BE2C (cell line): ENCODE measurements around the gene IFTAP.

Source experiments
- DNase-seq: peaks from one replicate; pipeline ENCODE4 v3.0.0-alpha.2; 2020
- H3K27me3 ChIP-seq: fragments of 250-450 bp; sonication (Bioruptor Pico); 2 replicates; pipeline ENCODE4 v1.5.1; 2020; ENCODE audit warnings: mild to moderate bottlenecking
- H3K36me3 ChIP-seq: fragments of 250-450 bp; sonication (Bioruptor Pico); 2 replicates; pipeline ENCODE4 v1.5.1; 2020; ENCODE audit warnings: mild to moderate bottlenecking
- H3K4me1 ChIP-seq: fragments of 250-450 bp; sonication (Bioruptor Pico); 2 replicates; pipeline ENCODE4 v1.5.1; 2020
- H3K4me3 ChIP-seq: 2 replicates; pipeline ENCODE4 v1.5.1; 2011; ENCODE audit warnings: low read depth, low read length
- H3K9me3 ChIP-seq: fragments of 250-450 bp; sonication (Bioruptor Pico); 2 replicates; pipeline ENCODE4 v1.5.1; 2020
- CTCF ChIP-seq: IDR thresholded peaks from 2 replicates; pipeline ENCODE4 v1.5.1; 2012; ENCODE audit warnings: mild to moderate bottlenecking, low read depth, low read length

The IFTAP gene

GRCh38 chr11:36564376-36565030 is 29.8 kb upstream of the IFTAP start:
- peak; percentile 53 for DNase-seq
- peak; percentile 66 for TF ChIP-seq CTCF
- Histone ChIP-seq H3K4me1 (no peaks in the 10 kb centered on the region), H3K36me3 (no peaks in the 10 kb centered on the region), H3K4me3 (peak overlapping the region; percentile 61), H3K9me3 (no peaks in the 10 kb centered on the region), H3K27me3 (no peaks in the 10 kb centered on the region)

GRCh38 chr11:36565031-36565610 is 29.2 kb upstream of the IFTAP start:
- H3K4me3 ChIP-seq: peak overlapping the region; percentile 61
- no peak for TF ChIP-seq CTCF
- no peaks in the 10 kb centered on the region for H3K27me3 ChIP-seq
- no peaks in the 10 kb centered on the region for H3K36me3 ChIP-seq
- peak; percentile 44 for DNase-seq
- H3K4me1 ChIP-seq: no peaks in the 10 kb centered on the region
- no peaks in the 10 kb centered on the region for H3K9me3 ChIP-seq

DNA sequence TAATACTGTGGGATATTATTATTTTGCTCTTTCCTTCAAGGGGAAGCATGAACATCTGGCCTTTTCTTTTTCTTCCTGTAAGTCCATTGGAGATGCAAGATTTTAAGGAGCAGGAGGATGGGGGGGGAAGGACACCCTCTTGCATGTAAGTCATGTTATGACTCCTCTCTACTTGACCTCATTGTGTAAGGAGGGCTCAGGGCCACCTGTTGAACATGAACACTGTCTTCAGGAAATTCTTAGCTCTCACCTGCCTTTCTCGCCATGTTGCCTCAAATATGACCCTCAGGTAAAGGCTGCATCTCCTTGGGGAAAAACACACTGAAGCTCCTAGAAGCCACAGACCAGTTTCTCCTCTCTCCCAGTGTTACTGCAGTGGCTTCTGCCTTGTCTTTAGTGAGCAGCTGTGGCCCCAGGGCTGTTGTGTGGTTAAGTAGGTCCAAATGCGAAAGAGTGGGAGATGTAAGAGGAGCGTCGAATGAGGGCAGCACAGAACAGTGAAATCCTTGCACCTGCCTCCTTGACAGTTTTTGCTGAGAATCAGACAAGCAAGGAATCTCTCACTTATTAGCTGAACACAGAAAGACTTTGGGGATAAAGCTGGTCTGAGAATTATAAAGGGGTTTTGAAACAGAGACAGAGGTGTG is 27.8 kb upstream of the IFTAP start:
- no peaks in the 10 kb centered on the region for H3K27me3 ChIP-seq
- no peak for DNase-seq
- no peaks in the 10 kb centered on the region for H3K36me3 ChIP-seq
- H3K4me3 ChIP-seq: no peak overlapping the region
- no peak for TF ChIP-seq CTCF
- no peaks in the 10 kb centered on the region for H3K4me1 ChIP-seq
- H3K9me3 ChIP-seq: no peaks in the 10 kb centered on the region

DNA sequence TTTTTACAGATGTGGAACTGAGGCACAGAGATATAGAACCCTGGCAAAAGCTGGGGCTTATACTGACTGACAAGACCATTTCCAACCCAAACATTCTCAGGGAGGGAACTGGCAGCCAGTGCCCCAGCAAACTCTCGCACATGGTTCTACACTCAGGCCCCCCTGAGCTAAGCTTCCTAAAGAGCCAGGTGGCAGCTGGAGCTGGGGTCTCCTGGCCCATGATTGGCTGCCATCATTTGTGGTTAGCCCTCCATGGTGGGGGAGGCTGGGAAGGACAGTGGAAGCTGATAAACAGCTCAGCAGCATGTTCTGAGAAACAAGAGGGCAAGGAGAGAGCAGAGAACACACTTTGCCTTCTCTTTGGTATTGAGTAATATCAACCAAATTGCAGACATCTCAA is 26.6 kb upstream of the IFTAP start, which contains the start of gene RAG1:
RAG1 (plus strand) TSS at position 314 of the 400 bp plus-strand sequence. CDS start 5,298 bp downstream, outside the sequence.
- H3K36me3 ChIP-seq: no peaks in the 10 kb centered on the region
- no peak for DNase-seq
- no peak within 1 kb of the TSS for H3K4me3 ChIP-seq
- H3K27me3 ChIP-seq: no peaks in the 10 kb centered on the region
- TF ChIP-seq CTCF: no peak
- H3K9me3 ChIP-seq: no peaks in the 10 kb centered on the region
- no peaks in the 10 kb centered on the region for H3K4me1 ChIP-seq

DNA sequence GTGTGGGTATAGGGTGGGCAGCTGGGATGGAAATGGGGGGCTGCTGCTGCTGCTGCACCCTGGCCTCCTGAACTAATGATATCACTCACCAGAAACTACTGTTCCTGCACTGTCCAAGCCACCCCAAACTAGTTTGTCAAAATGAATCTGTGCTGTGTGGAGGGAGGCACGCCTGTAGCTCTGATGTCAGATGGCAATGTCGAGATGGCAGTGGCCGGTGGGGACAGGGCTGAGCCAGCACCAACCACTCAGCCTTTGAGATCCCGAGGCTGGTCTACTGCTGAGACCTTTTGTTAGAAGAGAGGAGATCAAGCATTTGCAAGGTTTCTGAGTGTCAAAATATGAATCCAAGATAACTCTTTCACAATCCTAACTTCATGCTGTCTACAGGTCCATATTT is 25.2 kb upstream of the IFTAP start:
- Histone ChIP-seq H3K4me3 (no peak overlapping the region), H3K27me3 (no peaks in the 10 kb centered on the region), H3K9me3 (no peaks in the 10 kb centered on the region), H3K36me3 (no peaks in the 10 kb centered on the region), H3K4me1 (no peaks in the 10 kb centered on the region)
- TF ChIP-seq CTCF: no peak
- DNase-seq: no peak

GRCh38 chr11:36574486-36574885 is 19.8 kb upstream of the IFTAP start:
- no peaks in the 10 kb centered on the region for H3K36me3 ChIP-seq
- H3K27me3 ChIP-seq: no peaks in the 10 kb centered on the region
- no peak overlapping the region for H3K4me3 ChIP-seq

More at GRCh38 chr11:36574486-36574885, 19.8 kb upstream of the IFTAP start:
- no peaks in the 10 kb centered on the region for H3K9me3 ChIP-seq
- no peak for TF ChIP-seq CTCF
- no peaks in the 10 kb centered on the region for H3K4me1 ChIP-seq
- DNase-seq: peak; percentile 41
